ENCODE data around the gene PRPF6.

- TF ChIP-seq CSRNP3 (CRISPR knock-in tag; IDR thresholded peaks at IDR 0.05), result no peak
- TF ChIP-seq TCF4 (CRISPR knock-in tag; IDR thresholded peaks at IDR 0.05; ENCODE audit: borderline replicate concordance), result no peak
- TF ChIP-seq OSR1 (CRISPR knock-in tag; IDR thresholded peaks at IDR 0.05), result no peak
- TF ChIP-seq ZFP30 (CRISPR knock-in tag; IDR thresholded peaks at IDR 0.05), result no peak
- no peak for TF ChIP-seq TSHZ2 (CRISPR knock-in tag; IDR thresholded peaks at IDR 0.05)
- TF ChIP-seq ZFP3 (CRISPR knock-in tag; IDR thresholded peaks at IDR 0.05), result no peak
- TF ChIP-seq BACH2 (CRISPR knock-in tag; IDR thresholded peaks at IDR 0.05; ENCODE audit: borderline replicate concordance), result no peak
- no peak for TF ChIP-seq ZNF70 (CRISPR knock-in tag; IDR thresholded peaks at IDR 0.05)
- no peak for TF ChIP-seq SNAI2 (CRISPR knock-in tag; IDR thresholded peaks at IDR 0.05)
These were observed 76.1 kb downstream of the PRPF6 start for GRCh38 chr20:64056889-64057627.

Measured in SK-N-SH treated with all-trans-retinoic acid at 6 μM for 48 hours (cell line).